ENCODE measurements around the gene PGAP1.

Gene PGAP1

GRCh38 chr2:196902828-196903227, 23.7 kb downstream of the PGAP1 start:
- DNase-seq, result no peak
- H3K36me3 ChIP-seq (ENCODE audit: insufficient read depth, low read length), result peaks cover 38% of the 10 kb centered on the region
- H4K20me1 ChIP-seq (ENCODE audit: insufficient read depth, low read length), result no peaks in the 10 kb centered on the region
- no peak for ATAC-seq (ENCODE audit: insufficient read depth, low read depth)
- no peaks in the 10 kb centered on the region for H3K27me3 ChIP-seq (ENCODE audit: insufficient read depth, low read length, poor library complexity)
- H3K9ac ChIP-seq (ENCODE audit: low read depth, low read length), result no peak overlapping the region
- H3K4me2 ChIP-seq (ENCODE audit: insufficient read depth, low read length), result no peak overlapping the region
- no peak for TF ChIP-seq EZH2 (IDR thresholded peaks at IDR 0.05; ENCODE audit: borderline replicate concordance, low read depth, low read length, severe bottlenecking)
- no peak for TF ChIP-seq CTCF (IDR thresholded peaks at IDR 0.05; ENCODE audit: borderline replicate concordance, extremely low read depth, low read length, poor library complexity, severe bottlenecking)
- no peak overlapping the region for H2AFZ ChIP-seq (ENCODE audit: low read depth, low read length)
- no peaks in the 10 kb centered on the region for H3K4me1 ChIP-seq (ENCODE audit: insufficient read depth, low read length)
- no peak overlapping the region for H3K27ac ChIP-seq (ENCODE audit: low read length)
- no peaks in the 10 kb centered on the region for H3K9me3 ChIP-seq (ENCODE audit: insufficient read depth, low read length, severe bottlenecking)
- H3K4me3 ChIP-seq (ENCODE audit: low read depth in 1 of 2, low read length in 2 of 2), result no peak overlapping the region
- peaks cover 2% of the 10 kb centered on the region; the same call in 1 of the 2 replicates for H3K79me2 ChIP-seq (ENCODE audit: insufficient read depth, low read length)

GRCh38 chr2:196900843-196901242, 25.7 kb downstream of the PGAP1 start:
- no peak for ATAC-seq (ENCODE audit: insufficient read depth, low read depth)

GRCh38 chr2:196899976-196900375, 26.5 kb downstream of the PGAP1 start:
- ATAC-seq (ENCODE audit: insufficient read depth, low read depth), result no peak
- peaks cover 63% of the 10 kb centered on the region for H3K36me3 ChIP-seq (ENCODE audit: insufficient read depth, low read length)
- TF ChIP-seq CTCF (IDR thresholded peaks at IDR 0.05; ENCODE audit: borderline replicate concordance, extremely low read depth, low read length, poor library complexity, severe bottlenecking) (no peak), EZH2 (IDR thresholded peaks at IDR 0.05; ENCODE audit: borderline replicate concordance, low read depth, low read length, severe bottlenecking) (no peak)

More at GRCh38 chr2:196900843-196901242, 25.7 kb downstream of the PGAP1 start:
- H3K79me2 ChIP-seq (ENCODE audit: insufficient read depth, low read length), result peaks cover 2% of the 10 kb centered on the region; the same call in 1 of the 2 replicates
- no peak for TF ChIP-seq EZH2 (IDR thresholded peaks at IDR 0.05; ENCODE audit: borderline replicate concordance, low read depth, low read length, severe bottlenecking)
- TF ChIP-seq CTCF (IDR thresholded peaks at IDR 0.05; ENCODE audit: borderline replicate concordance, extremely low read depth, low read length, poor library complexity, severe bottlenecking), result no peak
- no peak overlapping the region for H3K27ac ChIP-seq (ENCODE audit: low read length)
- no peaks in the 10 kb centered on the region for H3K27me3 ChIP-seq (ENCODE audit: insufficient read depth, low read length, poor library complexity)
- no peak overlapping the region for H3K4me2 ChIP-seq (ENCODE audit: insufficient read depth, low read length)
- no peak for DNase-seq
- H3K4me1 ChIP-seq (ENCODE audit: insufficient read depth, low read length), result no peaks in the 10 kb centered on the region
- no peak overlapping the region for H3K4me3 ChIP-seq (ENCODE audit: low read depth in 1 of 2, low read length in 2 of 2)
- no peaks in the 10 kb centered on the region for H4K20me1 ChIP-seq (ENCODE audit: insufficient read depth, low read length)
- H3K9me3 ChIP-seq (ENCODE audit: insufficient read depth, low read length, severe bottlenecking), result no peaks in the 10 kb centered on the region
- no peak overlapping the region for H3K9ac ChIP-seq (ENCODE audit: low read depth, low read length)
- H3K36me3 ChIP-seq (ENCODE audit: insufficient read depth, low read length), result peaks cover 56% of the 10 kb centered on the region
- no peak overlapping the region for H2AFZ ChIP-seq (ENCODE audit: low read depth, low read length)

GRCh38 chr2:196891136-196891535, 35.4 kb downstream of the PGAP1 start:
- Histone ChIP-seq H3K79me2 (ENCODE audit: insufficient read depth, low read length) (no peaks in the 10 kb centered on the region), H4K20me1 (ENCODE audit: insufficient read depth, low read length) (no peaks in the 10 kb centered on the region), H3K27me3 (ENCODE audit: insufficient read depth, low read length, poor library complexity) (no peaks in the 10 kb centered on the region), H3K9ac (ENCODE audit: low read depth, low read length) (no peak overlapping the region), H3K4me1 (ENCODE audit: insufficient read depth, low read length) (no peaks in the 10 kb centered on the region), H3K4me3 (ENCODE audit: low read depth in 1 of 2, low read length in 2 of 2) (no peak overlapping the region), H3K9me3 (ENCODE audit: insufficient read depth, low read length, severe bottlenecking) (no peaks in the 10 kb centered on the region), H3K4me2 (ENCODE audit: insufficient read depth, low read length) (no peak overlapping the region), H2AFZ (ENCODE audit: low read depth, low read length) (no peak overlapping the region), H3K27ac (ENCODE audit: low read length) (no peak overlapping the region), H3K36me3 (ENCODE audit: insufficient read depth, low read length) (peaks cover 57% of the 10 kb centered on the region; the same call in 1 of the 2 replicates)
- TF ChIP-seq EZH2 (IDR thresholded peaks at IDR 0.05; ENCODE audit: borderline replicate concordance, low read depth, low read length, severe bottlenecking) (no peak), CTCF (IDR thresholded peaks at IDR 0.05; ENCODE audit: borderline replicate concordance, extremely low read depth, low read length, poor library complexity, severe bottlenecking) (no peak)
- DNase-seq (no peak), ATAC-seq (ENCODE audit: insufficient read depth, low read depth) (no peak)

More at GRCh38 chr2:196899976-196900375, 26.5 kb downstream of the PGAP1 start:
- Histone ChIP-seq H3K4me2 (ENCODE audit: insufficient read depth, low read length) (no peak overlapping the region), H4K20me1 (ENCODE audit: insufficient read depth, low read length) (no peaks in the 10 kb centered on the region), H3K9me3 (ENCODE audit: insufficient read depth, low read length, severe bottlenecking) (no peaks in the 10 kb centered on the region), H3K27ac (ENCODE audit: low read length) (no peak overlapping the region), H3K4me1 (ENCODE audit: insufficient read depth, low read length) (no peaks in the 10 kb centered on the region), H3K4me3 (ENCODE audit: low read depth in 1 of 2, low read length in 2 of 2) (no peak overlapping the region), H3K9ac (ENCODE audit: low read depth, low read length) (no peak overlapping the region), H2AFZ (ENCODE audit: low read depth, low read length) (no peak overlapping the region), H3K79me2 (ENCODE audit: insufficient read depth, low read length) (peaks cover 2% of the 10 kb centered on the region; the same call in 1 of the 2 replicates), H3K27me3 (ENCODE audit: insufficient read depth, low read length, poor library complexity) (no peaks in the 10 kb centered on the region)
- DNase-seq, result no peak

Measured in DND-41 (cell line).